Activated naive CD8-positive, alpha-beta T cell treated with anti-CD3 and anti-CD28 coated beads, Interleukin-2, amount 10 ng/mL, durations not matched to agents 7 days and 5 days (primary cell): ENCODE measurements around the gene P2RY1. TPM values are rescaled to one million over a fixed set of nuclear protein-coding genes. Genes with fewer than 3 reads are reported as not detected.
"Not testable (repeated sequence)": the region's sequence is repeated elsewhere in the genome, so short reads cannot be mapped to it uniquely, and the experiment has no call there.

Experiments used
- ATAC-seq: fragments of 150-1000 bp; cut with Tn5 transposase; one replicate; pipeline ENCODE4 v1.10.0; 2021; ENCODE audit warnings: low read depth, moderate library complexity
- POLR2A ChIA-PET: fragments of 350-600 bp; sonication (Branson Sonifier 250); formaldehyde crosslinking; loops from one replicate; lab custom pipeline; 2021; ENCODE audit warnings: antibody characterized with exemption; lab: Charles Lee
- DNase-seq: peaks from one replicate; pipeline ENCODE4 v3.0.0; 2021
- H3K27ac Mint-ChIP-seq: one replicate; pipeline ENCODE4 v1.8.0; 2022; ENCODE audit warnings: mild to moderate bottlenecking, mixed read lengths
- H3K27me3 Mint-ChIP-seq: one replicate; pipeline ENCODE4 v1.8.0; 2022; ENCODE audit warnings: mild to moderate bottlenecking, moderate library complexity, mixed read lengths
- H3K36me3 Mint-ChIP-seq: one replicate; pipeline ENCODE4 v1.8.0; 2021; ENCODE audit warnings: mild to moderate bottlenecking, mixed read lengths
- H3K4me1 Mint-ChIP-seq: one replicate; pipeline ENCODE4 v1.8.0; 2021; ENCODE audit warnings: mixed read lengths
- H3K4me3 Mint-ChIP-seq: one replicate; pipeline ENCODE4 v1.8.0; 2022; ENCODE audit warnings: mild to moderate bottlenecking, moderate library complexity, mixed read lengths
- H3K9me3 Mint-ChIP-seq: one replicate; pipeline ENCODE4 v1.8.0; 2021; ENCODE audit warnings: mixed read lengths
- total RNA-seq, 2 experiments: library from RNA; stranded (reverse); gene quantifications; one replicate each; pipeline ENCODE4 v1.2.3, GENCODE V29; 2021

Gene P2RY1
- total RNA-seq, 2 experiments from 2014 or later, result 0.25 to 0.28 TPM

GRCh38 chr3:152847599-152847998, 12.7 kb downstream of the P2RY1 start:
- DNase-seq, H3K4me3 Mint-ChIP-seq, H3K27me3 Mint-ChIP-seq, POLR2A ChIA-PET, H3K36me3 Mint-ChIP-seq, H3K4me1 Mint-ChIP-seq, H3K9me3 Mint-ChIP-seq, H3K27ac Mint-ChIP-seq, ATAC-seq: not testable (repeated sequence)

- POLR2A ChIA-PET, result no interaction called here
- no peak overlapping the region for H3K4me3 Mint-ChIP-seq
- no peak for ATAC-seq
- no peak for DNase-seq
- H3K27ac Mint-ChIP-seq, result no peak overlapping the region
- peaks cover 10% of the 10 kb centered on the region for H3K27me3 Mint-ChIP-seq
- H3K4me1 Mint-ChIP-seq, result no peaks in the 10 kb centered on the region
- no peaks in the 10 kb centered on the region for H3K36me3 Mint-ChIP-seq
- H3K9me3 Mint-ChIP-seq, result peaks cover 8% of the 10 kb centered on the region
These were observed 15.2 kb downstream of the P2RY1 start for GRCh38 chr3:152849996-152850578.

DNA sequence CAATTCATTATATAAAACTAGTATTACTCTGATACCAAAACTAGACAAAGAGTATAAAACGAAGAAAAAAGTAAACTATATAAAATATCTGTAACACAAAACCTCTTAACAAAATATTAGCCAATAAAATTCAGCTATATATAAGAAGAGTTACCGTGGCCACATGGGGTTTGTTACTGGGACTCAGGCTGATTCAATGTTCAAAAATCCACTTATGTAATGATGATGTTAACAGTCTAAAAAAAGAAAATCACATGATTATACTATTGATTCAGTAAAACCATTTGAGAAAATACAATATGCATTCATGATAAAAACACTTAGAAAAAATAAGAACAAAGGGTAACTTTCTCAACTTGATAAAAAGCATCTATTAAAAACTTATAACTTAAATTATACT, 18.3 kb downstream of the P2RY1 start:
- Mint-ChIP-seq H3K4me1 (no peaks in the 10 kb centered on the region), H3K9me3 (peaks cover 1% of the 10 kb centered on the region), H3K4me3 (no peak overlapping the region), H3K27ac (no peak overlapping the region), H3K27me3 (peaks cover 10% of the 10 kb centered on the region), H3K36me3 (no peaks in the 10 kb centered on the region)
- POLR2A ChIA-PET, result no interaction called here
- DNase-seq, result no peak
- no peak for ATAC-seq

DNA sequence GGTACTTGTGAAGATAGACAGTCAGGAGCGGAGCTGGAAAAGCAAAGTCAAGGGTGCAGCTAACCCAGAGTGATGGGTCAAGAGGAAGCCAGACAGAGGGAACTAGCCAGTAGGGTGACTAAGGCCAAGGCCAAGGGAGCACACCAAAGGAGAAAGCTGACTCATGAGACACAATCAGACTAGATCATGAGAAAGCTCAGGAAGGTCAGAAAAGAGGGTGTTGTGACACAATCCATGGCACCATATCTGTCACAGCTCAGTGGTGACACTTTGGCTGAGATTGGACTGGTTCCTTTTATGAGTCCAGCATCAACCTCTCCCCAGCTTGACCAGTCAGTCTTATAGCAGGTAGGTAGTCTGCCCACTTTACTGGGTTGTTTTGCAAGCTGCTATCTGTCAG, 22.2 kb downstream of the P2RY1 start:
- no peak overlapping the region for H3K4me3 Mint-ChIP-seq
- no peaks in the 10 kb centered on the region for H3K36me3 Mint-ChIP-seq
- DNase-seq, result no peak
- H3K4me1 Mint-ChIP-seq, result no peaks in the 10 kb centered on the region
- H3K27ac Mint-ChIP-seq, result no peak overlapping the region
- no peaks in the 10 kb centered on the region for H3K9me3 Mint-ChIP-seq
- ATAC-seq, result no peak
- POLR2A ChIA-PET, result no interaction called here
- H3K27me3 Mint-ChIP-seq, result peaks cover 10% of the 10 kb centered on the region

GRCh38 chr3:152858170-152858800, 23.4 kb downstream of the P2RY1 start:
- Mint-ChIP-seq H3K4me3 (no peak overlapping the region), H3K4me1 (no peaks in the 10 kb centered on the region), H3K9me3 (no peaks in the 10 kb centered on the region), H3K27ac (no peak overlapping the region), H3K27me3 (peaks cover 4% of the 10 kb centered on the region), H3K36me3 (no peaks in the 10 kb centered on the region)
- no peak for ATAC-seq
- POLR2A ChIA-PET, result no interaction called here
- DNase-seq, result no peak

- no peak overlapping the region for H3K27ac Mint-ChIP-seq
- no peaks in the 10 kb centered on the region for H3K36me3 Mint-ChIP-seq
- ATAC-seq (no peak), DNase-seq (no peak)
- no peaks in the 10 kb centered on the region for H3K27me3 Mint-ChIP-seq
- POLR2A ChIA-PET, result no interaction called here
- no peak overlapping the region for H3K4me3 Mint-ChIP-seq
- H3K9me3 Mint-ChIP-seq, result no peaks in the 10 kb centered on the region
- H3K4me1 Mint-ChIP-seq, result no peaks in the 10 kb centered on the region
These were observed 25.8 kb downstream of the P2RY1 start for GRCh38 chr3:152860736-152861135.

GRCh38 chr3:152865668-152866245, 30.8 kb downstream of the P2RY1 start:
- Mint-ChIP-seq H3K4me3 (no peak overlapping the region), H3K9me3 (no peaks in the 10 kb centered on the region), H3K27me3 (no peaks in the 10 kb centered on the region), H3K4me1 (no peaks in the 10 kb centered on the region), H3K36me3 (no peaks in the 10 kb centered on the region), H3K27ac (no peak overlapping the region)
- DNase-seq (no peak), ATAC-seq (no peak)
- POLR2A ChIA-PET, result no interaction called here

GRCh38 chr3:152870027-152870426, 35.1 kb downstream of the P2RY1 start:
- Mint-ChIP-seq H3K36me3 (no peaks in the 10 kb centered on the region), H3K4me3 (no peak overlapping the region), H3K9me3 (peaks cover 2% of the 10 kb centered on the region), H3K4me1 (no peaks in the 10 kb centered on the region), H3K27me3 (no peaks in the 10 kb centered on the region), H3K27ac (no peak overlapping the region)
- POLR2A ChIA-PET, result no interaction called here
- ATAC-seq (no peak), DNase-seq (no peak)

GRCh38 chr3:152873314-152873713, 38.4 kb downstream of the P2RY1 start:
- H3K36me3 Mint-ChIP-seq, DNase-seq, H3K4me3 Mint-ChIP-seq, H3K4me1 Mint-ChIP-seq, H3K27me3 Mint-ChIP-seq, H3K27ac Mint-ChIP-seq, POLR2A ChIA-PET, H3K9me3 Mint-ChIP-seq, ATAC-seq: not testable (repeated sequence)

GRCh38 chr3:152874896-152875749, 40.2 kb downstream of the P2RY1 start:
- Mint-ChIP-seq H3K4me3 (no peak overlapping the region), H3K36me3 (no peaks in the 10 kb centered on the region), H3K4me1 (no peaks in the 10 kb centered on the region), H3K27ac (no peak overlapping the region), H3K9me3 (peaks cover 3% of the 10 kb centered on the region), H3K27me3 (peaks cover 5% of the 10 kb centered on the region)
- ATAC-seq, result no peak
- DNase-seq, result no peak
- POLR2A ChIA-PET, result no interaction called here

- POLR2A ChIA-PET, result no interaction called here
- ATAC-seq, result no peak
- peak overlapping the region; percentile 39 for H3K27ac Mint-ChIP-seq
- no peak overlapping the region for H3K4me3 Mint-ChIP-seq
- peaks cover 3% of the 10 kb centered on the region for H3K9me3 Mint-ChIP-seq
- no peaks in the 10 kb centered on the region for H3K36me3 Mint-ChIP-seq
- DNase-seq, result no peak
- peaks cover 9% of the 10 kb centered on the region for H3K27me3 Mint-ChIP-seq
- H3K4me1 Mint-ChIP-seq, result no peaks in the 10 kb centered on the region
These were observed 44.3 kb downstream of the P2RY1 start for GRCh38 chr3:152879130-152879789.

DNA sequence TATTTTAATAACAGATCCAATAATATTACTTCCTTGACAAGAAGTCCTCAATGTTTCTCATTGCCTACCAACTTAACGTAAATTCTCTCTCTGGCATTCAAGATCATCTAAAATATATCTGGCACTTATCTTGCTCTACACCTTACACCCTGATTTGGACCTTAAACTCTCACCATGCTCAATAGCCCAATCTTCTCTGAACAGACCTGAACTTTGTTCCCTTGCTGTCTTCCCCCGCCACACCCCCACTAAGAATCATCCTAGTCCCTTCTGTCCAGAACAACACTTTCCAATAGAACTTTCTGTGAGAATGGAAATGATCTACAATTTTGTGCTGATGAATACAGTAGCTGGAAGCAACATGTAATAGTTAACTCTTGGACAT, 44.9 kb downstream of the P2RY1 start:
- H3K9me3 Mint-ChIP-seq, result peaks cover 3% of the 10 kb centered on the region
- no peaks in the 10 kb centered on the region for H3K4me1 Mint-ChIP-seq
- no peak overlapping the region for H3K4me3 Mint-ChIP-seq
- no peaks in the 10 kb centered on the region for H3K36me3 Mint-ChIP-seq
- peaks cover 9% of the 10 kb centered on the region for H3K27me3 Mint-ChIP-seq
- no peak for ATAC-seq
- DNase-seq, result no peak
- POLR2A ChIA-PET, result no interaction called here
- no peak overlapping the region for H3K27ac Mint-ChIP-seq

GRCh38 chr3:152885076-152885475, 50.1 kb downstream of the P2RY1 start:
- Mint-ChIP-seq H3K27ac (no peak overlapping the region), H3K4me1 (no peaks in the 10 kb centered on the region), H3K36me3 (no peaks in the 10 kb centered on the region), H3K4me3 (no peak overlapping the region), H3K27me3 (peaks cover 6% of the 10 kb centered on the region), H3K9me3 (no peaks in the 10 kb centered on the region)
- DNase-seq (no peak), ATAC-seq (no peak)
- POLR2A ChIA-PET, result no interaction called here
